ENCODE results near the gene DDX24. TPM values are rescaled to one million over a fixed set of nuclear protein-coding genes. Genes with fewer than 3 reads are reported as not detected.

The DDX24 gene
- total and polyA plus RNA-seq, 2 donors = 103 to 191 TPM

GRCh38 chr14:94116701-94117100, 35.7 kb upstream of the DDX24 start:
- DNase-seq (ENCODE audit: low read depth in 6 of 9, low spot score in 9 of 9) = no peak
- no peaks in the 10 kb centered on the region for H3K36me3 ChIP-seq (ENCODE audit: control insufficient read depth in 2 of 2, insufficient read depth in 2 of 2, low read length in 1 of 2)
- H3K4me3 ChIP-seq (ENCODE audit: low read length in 2 of 2) = no peak overlapping the region
- 85% methylated on average over 10 of the region's 10 CpGs for WGBS
- H3K4me1 ChIP-seq (ENCODE audit: control insufficient read depth in 2 of 2, insufficient read depth in 2 of 2, low read length in 2 of 2) = peaks cover 0 to 3% of the 10 kb centered on the region in 2 donors
- H3K9me3 ChIP-seq (ENCODE audit: control insufficient read depth in 2 of 2, insufficient read depth in 1 of 2, low read length in 1 of 2) = peaks cover 0 to 1% of the 10 kb centered on the region in 2 donors
- H3K27me3 ChIP-seq (ENCODE audit: control insufficient read depth in 2 of 2, insufficient read depth in 1 of 2, low read length in 1 of 2) = peaks cover 0 to 2% of the 10 kb centered on the region in 2 donors
- no peak overlapping the region for H3K27ac ChIP-seq (ENCODE audit: low read depth in 1 of 2, low read length in 1 of 2)

GRCh38 chr14:94115631-94116030, 34.6 kb upstream of the DDX24 start:
- H3K4me3 ChIP-seq (ENCODE audit: low read length in 2 of 2) = no peak overlapping the region
- DNase-seq (ENCODE audit: low read depth in 6 of 9, low spot score in 9 of 9) = no peak

GRCh38 chr14:94115058-94115591, 34.1 kb upstream of the DDX24 start:
- Histone ChIP-seq H3K36me3 (ENCODE audit: control insufficient read depth in 2 of 2, insufficient read depth in 2 of 2, low read length in 1 of 2) (no peaks in the 10 kb centered on the region), H3K9me3 (ENCODE audit: control insufficient read depth in 2 of 2, insufficient read depth in 1 of 2, low read length in 1 of 2) (no peaks in the 10 kb centered on the region), H3K27me3 (ENCODE audit: control insufficient read depth in 2 of 2, insufficient read depth in 1 of 2, low read length in 1 of 2) (peaks cover 0 to 2% of the 10 kb centered on the region in 2 donors), H3K27ac (ENCODE audit: low read depth in 1 of 2, low read length in 1 of 2) (no peak overlapping the region), H3K4me1 (ENCODE audit: control insufficient read depth in 2 of 2, insufficient read depth in 2 of 2, low read length in 2 of 2) (peaks cover 0 to 3% of the 10 kb centered on the region in 2 donors), H3K4me3 (ENCODE audit: low read length in 2 of 2) (no peak overlapping the region)
- 52% methylated on average over 4 of the region's 4 CpGs for WGBS
- no peak for DNase-seq (ENCODE audit: low read depth in 6 of 9, low spot score in 9 of 9)

More at GRCh38 chr14:94115631-94116030, 34.6 kb upstream of the DDX24 start:
- Histone ChIP-seq H3K4me1 (ENCODE audit: control insufficient read depth in 2 of 2, insufficient read depth in 2 of 2, low read length in 2 of 2) (peaks cover 0 to 3% of the 10 kb centered on the region in 2 donors), H3K27ac (ENCODE audit: low read depth in 1 of 2, low read length in 1 of 2) (no peak overlapping the region), H3K9me3 (ENCODE audit: control insufficient read depth in 2 of 2, insufficient read depth in 1 of 2, low read length in 1 of 2) (peaks cover 0 to under 1% of the 10 kb centered on the region in 2 donors), H3K36me3 (ENCODE audit: control insufficient read depth in 2 of 2, insufficient read depth in 2 of 2, low read length in 1 of 2) (no peaks in the 10 kb centered on the region), H3K27me3 (ENCODE audit: control insufficient read depth in 2 of 2, insufficient read depth in 1 of 2, low read length in 1 of 2) (peaks cover 0 to 2% of the 10 kb centered on the region in 2 donors)
- WGBS = 96% methylated on average over 15 of the region's 15 CpGs

GRCh38 chr14:94114589-94115057, 33.6 kb upstream of the DDX24 start:
- Histone ChIP-seq H3K27ac (ENCODE audit: low read depth in 1 of 2, low read length in 1 of 2) (no peak overlapping the region), H3K36me3 (ENCODE audit: control insufficient read depth in 2 of 2, insufficient read depth in 2 of 2, low read length in 1 of 2) (no peaks in the 10 kb centered on the region), H3K4me1 (ENCODE audit: control insufficient read depth in 2 of 2, insufficient read depth in 2 of 2, low read length in 2 of 2) (peaks cover 0 to 3% of the 10 kb centered on the region in 2 donors), H3K27me3 (ENCODE audit: control insufficient read depth in 2 of 2, insufficient read depth in 1 of 2, low read length in 1 of 2) (peaks cover 0 to 2% of the 10 kb centered on the region in 2 donors), H3K9me3 (ENCODE audit: control insufficient read depth in 2 of 2, insufficient read depth in 1 of 2, low read length in 1 of 2) (no peaks in the 10 kb centered on the region), H3K4me3 (ENCODE audit: low read length in 2 of 2) (no peak overlapping the region)
- no peak for DNase-seq (ENCODE audit: low read depth in 6 of 9, low spot score in 9 of 9)
- WGBS = 92% methylated on average over 5 of the region's 5 CpGs

GRCh38 chr14:94113908-94114588, 33.0 kb upstream of the DDX24 start:
- Histone ChIP-seq H3K9me3 (ENCODE audit: control insufficient read depth in 2 of 2, insufficient read depth in 1 of 2, low read length in 1 of 2) (no peaks in the 10 kb centered on the region), H3K36me3 (ENCODE audit: control insufficient read depth in 2 of 2, insufficient read depth in 2 of 2, low read length in 1 of 2) (no peaks in the 10 kb centered on the region), H3K27me3 (ENCODE audit: control insufficient read depth in 2 of 2, insufficient read depth in 1 of 2, low read length in 1 of 2) (peaks cover 0 to 2% of the 10 kb centered on the region in 2 donors), H3K4me1 (ENCODE audit: control insufficient read depth in 2 of 2, insufficient read depth in 2 of 2, low read length in 2 of 2) (peaks cover 0 to 3% of the 10 kb centered on the region in 2 donors), H3K27ac (ENCODE audit: low read depth in 1 of 2, low read length in 1 of 2) (no peak overlapping the region), H3K4me3 (ENCODE audit: low read length in 2 of 2) (no peak overlapping the region)
- whole genome bisulfite sequencing = 94% methylated on average over 5 of the region's 5 CpGs
- DNase-seq (ENCODE audit: low read depth in 6 of 9, low spot score in 9 of 9) = no peak

DNA sequence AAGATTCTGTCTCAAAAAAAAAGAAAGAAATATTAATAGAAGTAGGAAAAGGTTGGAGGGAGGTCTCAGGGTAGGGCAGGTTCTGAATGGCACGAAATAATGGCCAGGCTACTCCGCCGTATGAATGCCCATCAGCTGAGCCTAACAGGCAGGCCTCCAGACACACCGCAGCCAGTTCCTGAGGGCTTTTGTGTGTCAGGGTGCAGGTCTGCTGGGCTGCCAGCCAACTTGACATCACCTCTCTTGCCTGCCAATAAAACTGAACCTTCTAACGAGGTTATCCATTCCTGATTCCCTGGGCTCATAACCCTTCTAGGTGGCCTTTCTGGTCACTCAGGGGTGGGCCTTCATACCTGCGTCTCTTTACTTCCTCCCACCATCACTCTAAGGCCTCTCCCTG, 32.5 kb upstream of the DDX24 start:
- Histone ChIP-seq H3K9me3 (ENCODE audit: control insufficient read depth in 2 of 2, insufficient read depth in 1 of 2, low read length in 1 of 2) (no peaks in the 10 kb centered on the region), H3K36me3 (ENCODE audit: control insufficient read depth in 2 of 2, insufficient read depth in 2 of 2, low read length in 1 of 2) (no peaks in the 10 kb centered on the region), H3K27ac (ENCODE audit: low read depth in 1 of 2, low read length in 1 of 2) (no peak overlapping the region), H3K4me3 (ENCODE audit: low read length in 2 of 2) (no peak overlapping the region), H3K4me1 (ENCODE audit: control insufficient read depth in 2 of 2, insufficient read depth in 2 of 2, low read length in 2 of 2) (peaks cover 0 to 3% of the 10 kb centered on the region in 2 donors), H3K27me3 (ENCODE audit: control insufficient read depth in 2 of 2, insufficient read depth in 1 of 2, low read length in 1 of 2) (peaks cover 0 to 2% of the 10 kb centered on the region in 2 donors)
- WGBS = 86% methylated on average over 6 of the region's 6 CpGs
- no peak for DNase-seq (ENCODE audit: low read depth in 6 of 9, low spot score in 9 of 9)

DNA sequence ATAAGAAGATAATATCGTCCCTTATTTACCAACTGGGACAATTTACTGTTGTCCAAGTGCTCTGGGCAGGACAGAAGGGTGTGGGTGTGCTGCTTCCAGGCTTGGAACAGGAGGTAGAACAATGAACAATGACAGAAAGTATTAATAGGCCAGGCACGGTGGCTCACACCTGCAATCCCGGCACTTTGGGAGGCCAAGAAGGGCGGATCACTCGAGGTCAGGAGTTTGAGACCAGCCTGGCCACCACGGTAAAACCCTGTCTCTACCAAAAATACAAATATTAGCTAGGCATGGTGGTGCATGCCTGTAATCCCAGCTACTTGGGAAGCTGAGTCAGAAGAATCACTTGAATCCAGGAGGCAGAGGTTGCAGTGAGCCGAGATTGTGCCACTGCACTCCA, 32.1 kb upstream of the DDX24 start:
- Histone ChIP-seq H3K27me3 (ENCODE audit: control insufficient read depth in 2 of 2, insufficient read depth in 1 of 2, low read length in 1 of 2) (peaks cover 0 to 2% of the 10 kb centered on the region in 2 donors), H3K4me3 (ENCODE audit: low read length in 2 of 2) (no peak overlapping the region), H3K4me1 (ENCODE audit: control insufficient read depth in 2 of 2, insufficient read depth in 2 of 2, low read length in 2 of 2) (peaks cover 0 to 3% of the 10 kb centered on the region in 2 donors), H3K27ac (ENCODE audit: low read depth in 1 of 2, low read length in 1 of 2) (no peak overlapping the region), H3K36me3 (ENCODE audit: control insufficient read depth in 2 of 2, insufficient read depth in 2 of 2, low read length in 1 of 2) (no peaks in the 10 kb centered on the region), H3K9me3 (ENCODE audit: control insufficient read depth in 2 of 2, insufficient read depth in 1 of 2, low read length in 1 of 2) (no peaks in the 10 kb centered on the region)
- 94% methylated on average over 7 of the region's 7 CpGs for WGBS
- no peak for DNase-seq (ENCODE audit: low read depth in 6 of 9, low spot score in 9 of 9)

GRCh38 chr14:94112513-94113063, 31.6 kb upstream of the DDX24 start:
- H3K27ac ChIP-seq (ENCODE audit: low read depth in 1 of 2, low read length in 1 of 2) = no peak overlapping the region
- peaks cover 0 to 3% of the 10 kb centered on the region in 2 donors for H3K4me1 ChIP-seq (ENCODE audit: control insufficient read depth in 2 of 2, insufficient read depth in 2 of 2, low read length in 2 of 2)
- no peak overlapping the region for H3K4me3 ChIP-seq (ENCODE audit: low read length in 2 of 2)
- no peaks in the 10 kb centered on the region for H3K9me3 ChIP-seq (ENCODE audit: control insufficient read depth in 2 of 2, insufficient read depth in 1 of 2, low read length in 1 of 2)
- WGBS = 94% methylated on average over 6 of the region's 6 CpGs
- peaks cover 0 to 2% of the 10 kb centered on the region in 2 donors for H3K27me3 ChIP-seq (ENCODE audit: control insufficient read depth in 2 of 2, insufficient read depth in 1 of 2, low read length in 1 of 2)
- H3K36me3 ChIP-seq (ENCODE audit: control insufficient read depth in 2 of 2, insufficient read depth in 2 of 2, low read length in 1 of 2) = no peaks in the 10 kb centered on the region
- DNase-seq (ENCODE audit: low read depth in 6 of 9, low spot score in 9 of 9) = no peak
